Ectodermal cell (in vitro differentiated cells): ENCODE measurements around the gene TMEM143.
A peak's percentile ranks its signal among the peaks of the same experiment; 100 is the strongest.
"Not testable (repeated sequence)": the region's sequence is repeated elsewhere in the genome, so short reads cannot be mapped to it uniquely, and the experiment has no call there.

Experiments
- H3K27ac ChIP-seq: 2 replicates; pipeline ENCODE4 v1.7.0; 2013; ENCODE audit warnings: mild to moderate bottlenecking, low read depth, low read length; ENCODE audit not compliant: insufficient read depth, poor library complexity, severe bottlenecking
- H3K27me3 ChIP-seq: 2 replicates; pipeline ENCODE4 v1.7.0; 2013; ENCODE audit warnings: mild to moderate bottlenecking, low read length; ENCODE audit not compliant: insufficient read depth, control insufficient read depth, poor library complexity, severe bottlenecking
- H3K36me3 ChIP-seq: one replicate; pipeline ENCODE4 v1.7.0; 2013; ENCODE audit warnings: low read length; ENCODE audit not compliant: control insufficient read depth, insufficient read depth
- H3K4me1 ChIP-seq: one replicate; pipeline ENCODE4 v1.7.0; 2013; ENCODE audit warnings: low read length; ENCODE audit not compliant: control insufficient read depth, insufficient read depth
- H3K4me3 ChIP-seq: 2 replicates; pipeline ENCODE4 v1.7.0; 2013; ENCODE audit warnings: low read depth, low read length, control low read depth; ENCODE audit not compliant: insufficient read depth
- H3K9me3 ChIP-seq: 2 replicates; pipeline ENCODE4 v1.7.0; 2013; ENCODE audit warnings: mild to moderate bottlenecking, low read length, moderate library complexity; ENCODE audit not compliant: control insufficient read depth
- WGBS, 2 experiments: methylation state at CpG; one replicate each; pipeline ENCODE4 v1.1.7; 2013; ENCODE audit warnings: missing lambda C conversion rate in 2 of 2; 5-methylcytosine and 5-hydroxymethylcytosine counted together

Gene TMEM143

GRCh38 chr19:48396824-48397176, 33.1 kb upstream of the TMEM143 start:
- peaks cover 48% of the 10 kb centered on the region for H3K4me1 ChIP-seq
- no peaks in the 10 kb centered on the region for H3K9me3 ChIP-seq
- H3K4me3 ChIP-seq = no peak overlapping the region
- peaks cover 66% of the 10 kb centered on the region for H3K27me3 ChIP-seq
- no peaks in the 10 kb centered on the region for H3K36me3 ChIP-seq
- WGBS, 2 experiments = 86 to 88% methylated on average over 2 of the region's 2 CpGs
- H3K27ac ChIP-seq = no peak overlapping the region

GRCh38 chr19:48396016-48396823, 32.5 kb upstream of the TMEM143 start:
- Histone ChIP-seq H3K27ac (no peak overlapping the region), H3K36me3 (no peaks in the 10 kb centered on the region)
- 62 to 63% methylated on average over 24 of the region's 24 CpGs for WGBS, 2 experiments

GRCh38 chr19:48395499-48395898, 31.8 kb upstream of the TMEM143 start:
- Histone ChIP-seq H3K4me3 (no peak overlapping the region), H3K27ac (no peak overlapping the region), H3K4me1 (peaks cover 48% of the 10 kb centered on the region), H3K36me3 (no peaks in the 10 kb centered on the region), H3K27me3 (peaks cover 66% of the 10 kb centered on the region), H3K9me3 (no peaks in the 10 kb centered on the region)
- 47 to 57% methylated on average over 9 of the region's 9 CpGs for WGBS, 2 experiments

More at GRCh38 chr19:48396016-48396823, 32.5 kb upstream of the TMEM143 start:
- no peaks in the 10 kb centered on the region for H3K9me3 ChIP-seq
- H3K4me1 ChIP-seq = peaks cover 48% of the 10 kb centered on the region
- peaks cover 66% of the 10 kb centered on the region for H3K27me3 ChIP-seq
- H3K4me3 ChIP-seq = no peak overlapping the region

- Histone ChIP-seq H3K27ac (no peak overlapping the region), H3K9me3 (no peaks in the 10 kb centered on the region), H3K36me3 (no peaks in the 10 kb centered on the region), H3K4me3 (no peak overlapping the region), H3K27me3 (peaks cover 66% of the 10 kb centered on the region), H3K4me1 (peaks cover 51% of the 10 kb centered on the region)
- 25 to 28% methylated on average over 6 of the region's 6 CpGs for WGBS, 2 experiments
Observed at GRCh38 chr19:48395170-48395455, 31.4 kb upstream of the TMEM143 start.

GRCh38 chr19:48394331-48395169, 30.8 kb upstream of the TMEM143 start:
- peaks cover 54% of the 10 kb centered on the region for H3K4me1 ChIP-seq
- no peaks in the 10 kb centered on the region for H3K9me3 ChIP-seq
- peaks cover under 1% of the 10 kb centered on the region for H3K36me3 ChIP-seq
- no peak overlapping the region for H3K27ac ChIP-seq
- H3K27me3 ChIP-seq = peaks cover 66% of the 10 kb centered on the region
- peak overlapping the region; percentile 30 for H3K4me3 ChIP-seq
- WGBS, 2 experiments = 15 to 16% methylated on average over 36 to 37 of the region's 38 CpGs

- H3K4me3 ChIP-seq = peak within 1 kb of the TSS; percentile 30
- H3K4me1 ChIP-seq = peaks cover 54% of the 10 kb centered on the region
- H3K27ac ChIP-seq = peak within 1 kb of the TSS; percentile 21
- H3K36me3 ChIP-seq = peaks cover 7% of the 10 kb centered on the region
- 3 to 4% methylated on average over 40 of the region's 40 CpGs for WGBS, 2 experiments
- peaks cover 66% of the 10 kb centered on the region for H3K27me3 ChIP-seq
- H3K9me3 ChIP-seq = no peaks in the 10 kb centered on the region
Observed at GRCh38 chr19:48393559-48394330, 30.0 kb upstream of the TMEM143 start, which contains the start of gene GRIN2D. Gene GRIN2D (plus strand): TSS chr19:48393668. CDS start chr19:48398393, 4,725 bp downstream.

GRCh38 chr19:48392860-48393558, 29.3 kb upstream of the TMEM143 start:
- Histone ChIP-seq H3K9me3 (no peaks in the 10 kb centered on the region), H3K36me3 (peaks cover 10% of the 10 kb centered on the region), H3K4me3 (peak overlapping the region; percentile 30), H3K27ac (peak overlapping the region; percentile 21), H3K4me1 (peaks cover 53% of the 10 kb centered on the region), H3K27me3 (peaks cover 59% of the 10 kb centered on the region)
- 76 to 78% methylated on average over 15 of the region's 15 CpGs for WGBS, 2 experiments

- 62 to 65% methylated on average over 1 of the region's 1 CpG for WGBS, 2 experiments
- peaks cover 17% of the 10 kb centered on the region for H3K36me3 ChIP-seq
- not testable (repeated sequence) for H3K4me3 ChIP-seq, H3K9me3 ChIP-seq, H3K27ac ChIP-seq
- H3K4me1 ChIP-seq = peaks cover 43% of the 10 kb centered on the region
- peaks cover 49% of the 10 kb centered on the region for H3K27me3 ChIP-seq
Observed at GRCh38 chr19:48392006-48392344, 28.2 kb upstream of the TMEM143 start.

- H3K36me3 ChIP-seq = peaks cover 21% of the 10 kb centered on the region
- H3K27ac ChIP-seq = peak within 1 kb of the TSS; percentile 39
- H3K4me1 ChIP-seq = peaks cover 37% of the 10 kb centered on the region
- WGBS, 2 experiments = 6 to 7% methylated on average over 42 of the region's 42 CpGs
- peak within 1 kb of the TSS; percentile 85 for H3K4me3 ChIP-seq
- H3K9me3 ChIP-seq = no peaks in the 10 kb centered on the region
- H3K27me3 ChIP-seq = peaks cover 43% of the 10 kb centered on the region
Observed at GRCh38 chr19:48391100-48392005, 27.6 kb upstream of the TMEM143 start, which contains the start of gene KDELR1. Gene KDELR1 (minus strand): TSS chr19:48391551. CDS start chr19:48391358, 193 bp downstream.
